ENCODE measurements around the gene IL23R. TPM values are rescaled to one million over a fixed set of nuclear protein-coding genes. Genes with fewer than 3 reads are reported as not detected.

IL23R gene
- total RNA-seq, 4 donors from 2014 or later = not detected

GRCh38 chr1:67184838-67185421 lies 18.7 kb downstream of the IL23R start:
- Histone ChIP-seq H3K36me3 (no peaks in the 10 kb centered on the region), H3K4me3 (replicated peaks in 1 of 3) (no peak overlapping the region), H3K4me1 (no peaks in the 10 kb centered on the region), H3K27me3 (no peaks in the 10 kb centered on the region), H3K27ac (no peak overlapping the region), H3K9me3 (no peaks in the 10 kb centered on the region)
- 91 to 97% methylated on average over 1 of the region's 1 CpG for WGBS, 2 donors
- DNase-seq = no peak
- intact Hi-C loops (cut with DNase I) = no loop called here
- TF ChIP-seq CTCF (IDR thresholded peaks at IDR 0.05) (no peak), POLR2A (IDR thresholded peaks at IDR 0.05) (no peak)

- DNase-seq = no peak
- no peaks in the 10 kb centered on the region for H3K9me3 ChIP-seq
- TF ChIP-seq CTCF (IDR thresholded peaks at IDR 0.05) = no peak
- H3K4me1 ChIP-seq = no peaks in the 10 kb centered on the region
- no peak overlapping the region for H3K4me3 ChIP-seq (replicated peaks in 1 of 3)
- H3K36me3 ChIP-seq = no peaks in the 10 kb centered on the region
- H3K27ac ChIP-seq = no peak overlapping the region
- no peaks in the 10 kb centered on the region for H3K27me3 ChIP-seq
- 88 to 95% methylated on average over 2 of the region's 2 CpGs for WGBS, 2 donors
- intact Hi-C loops (cut with DNase I) = no loop called here
These were observed 21.9 kb downstream of the IL23R start for GRCh38 chr1:67188137-67188536.

- Histone ChIP-seq H3K36me3 (no peaks in the 10 kb centered on the region), H3K27ac (no peak overlapping the region), H3K9me3 (no peaks in the 10 kb centered on the region), H3K27me3 (no peaks in the 10 kb centered on the region), H3K4me1 (no peaks in the 10 kb centered on the region), H3K4me3 (replicated peaks in 1 of 3) (no peak overlapping the region)
- no peak for DNase-seq
- intact Hi-C loops (cut with DNase I) = no loop called here
- TF ChIP-seq POLR2A (IDR thresholded peaks at IDR 0.05) (no peak), CTCF (IDR thresholded peaks at IDR 0.05) (no peak)
- WGBS, 2 donors = 77% methylated on average over 3 of the region's 3 CpGs
These were observed 23.7 kb downstream of the IL23R start for GRCh38 chr1:67189953-67190352.

GRCh38 chr1:67190410-67190809 lies 24.2 kb downstream of the IL23R start:
- Histone ChIP-seq H3K27me3 (no peaks in the 10 kb centered on the region), H3K36me3 (no peaks in the 10 kb centered on the region), H3K4me3 (replicated peaks in 1 of 3) (no peak overlapping the region), H3K27ac (no peak overlapping the region), H3K9me3 (no peaks in the 10 kb centered on the region), H3K4me1 (no peaks in the 10 kb centered on the region)
- TF ChIP-seq POLR2A (IDR thresholded peaks at IDR 0.05) = no peak
- TF ChIP-seq CTCF (IDR thresholded peaks at IDR 0.05) = no peak
- intact Hi-C loops (cut with DNase I) = no loop called here
- DNase-seq = no peak
- 86 to 88% methylated on average over 2 of the region's 2 CpGs for WGBS, 2 donors

GRCh38 chr1:67190942-67191341 lies 24.7 kb downstream of the IL23R start:
- H3K9me3 ChIP-seq = no peaks in the 10 kb centered on the region
- H3K4me3 ChIP-seq (replicated peaks in 1 of 3) = no peak overlapping the region
- no peak for DNase-seq
- H3K4me1 ChIP-seq = no peaks in the 10 kb centered on the region
- no peaks in the 10 kb centered on the region for H3K36me3 ChIP-seq
- no peak for TF ChIP-seq CTCF (IDR thresholded peaks at IDR 0.05)
- no peak for TF ChIP-seq POLR2A (IDR thresholded peaks at IDR 0.05)
- H3K27ac ChIP-seq = no peak overlapping the region
- intact Hi-C loops (cut with DNase I) = no loop called here
- no peaks in the 10 kb centered on the region for H3K27me3 ChIP-seq
- 89 to 93% methylated on average over 2 of the region's 2 CpGs for WGBS, 2 donors
